ENCODE measurements around the gene GATD1. TPM values are rescaled to one million over a fixed set of nuclear protein-coding genes. Genes with fewer than 3 reads are reported as not detected.

GATD1 gene
- total RNA-seq, 1 experiment from 2014 or later = 33.7 TPM

GRCh38 chr11:727281-727701, 50.0 kb downstream of the GATD1 start:
- no peak for DNase-seq (ENCODE audit: low spot score)

- DNase-seq (ENCODE audit: low spot score) = no peak
Observed at GRCh38 chr11:726278-727220, 50.7 kb downstream of the GATD1 start.

GRCh38 chr11:725624-726202, 51.6 kb downstream of the GATD1 start:
- DNase-seq (ENCODE audit: low spot score) = no peak

GRCh38 chr11:724778-725386, 52.4 kb downstream of the GATD1 start:
- DNase-seq (ENCODE audit: low spot score) = no peak

- DNase-seq (ENCODE audit: low spot score) = no peak
Observed at GRCh38 chr11:724049-724777, 53.1 kb downstream of the GATD1 start.

GRCh38 chr11:723120-723883, 54.0 kb downstream of the GATD1 start:
- DNase-seq (ENCODE audit: low spot score) = no peak

GRCh38 chr11:722346-722811, 54.9 kb downstream of the GATD1 start:
- DNase-seq (ENCODE audit: low spot score) = no peak

GRCh38 chr11:721741-722345, 55.4 kb downstream of the GATD1 start:
- no peak for DNase-seq (ENCODE audit: low spot score)

GRCh38 chr11:721247-721740, 56.0 kb downstream of the GATD1 start:
- no peak for DNase-seq (ENCODE audit: low spot score)

GRCh38 chr11:720642-721246, 56.5 kb downstream of the GATD1 start:
- DNase-seq (ENCODE audit: low spot score) = no peak

- DNase-seq (ENCODE audit: low spot score) = no peak
Observed at GRCh38 chr11:720017-720641, 57.2 kb downstream of the GATD1 start.

- DNase-seq (ENCODE audit: low spot score) = no peak
Observed at GRCh38 chr11:719214-720016, 57.9 kb downstream of the GATD1 start.

Other genes with a start within 250 kb of the GATD1 start
- gene HRAS, start 241.9 kb downstream of the GATD1 start, total RNA-seq (2014; rRNA removed; shearing (Covaris generic)) = 74.6 and 99.9 TPM in 2 replicates
- gene LRRC56, start 240.0 kb downstream of the GATD1 start, total RNA-seq (2014; rRNA removed; shearing (Covaris generic)) = not detected in 2 replicates
- 2.4 and 4.4 TPM in 2 replicates for gene LMNTD2, start 216.7 kb downstream of the GATD1 start, total RNA-seq (2014; rRNA removed; shearing (Covaris generic))
- gene RASSF7, start 216.5 kb downstream of the GATD1 start, total RNA-seq (2014; rRNA removed; shearing (Covaris generic)) = 24.9 and 43.9 TPM in 2 replicates
- gene PHRF1, start 201.0 kb downstream of the GATD1 start, total RNA-seq (2014; rRNA removed; shearing (Covaris generic)) = 12.8 and 14.9 TPM in 2 replicates
- 6.4 and 12.0 TPM in 2 replicates for gene IRF7, start 161.5 kb downstream of the GATD1 start, total RNA-seq (2014; rRNA removed; shearing (Covaris generic))
- not detected in 2 replicates for gene CDHR5, start 152.5 kb downstream of the GATD1 start, total RNA-seq (2014; rRNA removed; shearing (Covaris generic))
- gene SCT, start 150.3 kb downstream of the GATD1 start, total RNA-seq (2014; rRNA removed; shearing (Covaris generic)) = not detected in 2 replicates
- gene DRD4, start 140.2 kb downstream of the GATD1 start, total RNA-seq (2014; rRNA removed; shearing (Covaris generic)) = not detected in 2 replicates
- 12.8 and 20.2 TPM in 2 replicates for gene DEAF1, start 82.3 kb downstream of the GATD1 start, total RNA-seq (2014; rRNA removed; shearing (Covaris generic))
- 17.1 and 17.9 TPM in 2 replicates for gene TMEM80, start 81.7 kb downstream of the GATD1 start, total RNA-seq (2014; rRNA removed; shearing (Covaris generic))
- 64.9 and 108 TPM in 2 replicates for gene EPS8L2, start 71.3 kb downstream of the GATD1 start, total RNA-seq (2014; rRNA removed; shearing (Covaris generic))
- gene TALDO1, start 30.0 kb downstream of the GATD1 start, total RNA-seq (2014; rRNA removed; shearing (Covaris generic)) = 417 and 483 TPM in 2 replicates
- gene CEND1, start 12.6 kb upstream of the GATD1 start, total RNA-seq (2014; rRNA removed; shearing (Covaris generic)) = not detected in 2 replicates
- 43.7 and 46.5 TPM in 2 replicates for gene SLC25A22, start 20.8 kb upstream of the GATD1 start, total RNA-seq (2014; rRNA removed; shearing (Covaris generic))
- 5.7 and 6.0 TPM in 2 replicates for gene PIDD1, start 27.7 kb upstream of the GATD1 start, total RNA-seq (2014; rRNA removed; shearing (Covaris generic))
- gene RPLP2, start 32.5 kb upstream of the GATD1 start, total RNA-seq (2014; rRNA removed; shearing (Covaris generic)) = 399 and 585 TPM in 2 replicates
- gene PNPLA2, start 41.4 kb upstream of the GATD1 start, total RNA-seq (2014; rRNA removed; shearing (Covaris generic)) = 17.0 and 33.8 TPM in 2 replicates
- gene CRACR2B, start 50.4 kb upstream of the GATD1 start, total RNA-seq (2014; rRNA removed; shearing (Covaris generic)) = not detected in 2 replicates
- gene CD151, start 55.5 kb upstream of the GATD1 start, total RNA-seq (2014; rRNA removed; shearing (Covaris generic)) = 892 and 998 TPM in 2 replicates
- gene POLR2L, start 65.0 kb upstream of the GATD1 start, total RNA-seq (2014; rRNA removed; shearing (Covaris generic)) = 132 and 157 TPM in 2 replicates
- 195 and 210 TPM in 2 replicates for gene TSPAN4, start 65.4 kb upstream of the GATD1 start, total RNA-seq (2014; rRNA removed; shearing (Covaris generic))
- gene CHID1, start 133.3 kb upstream of the GATD1 start, total RNA-seq (2014; rRNA removed; shearing (Covaris generic)) = 54.5 and 66.7 TPM in 2 replicates
- 27.8 and 29.4 TPM in 2 replicates for gene AP2A2, start 148.4 kb upstream of the GATD1 start, total RNA-seq (2014; rRNA removed; shearing (Covaris generic))